ENCODE results near the gene XAB2.

DNA sequence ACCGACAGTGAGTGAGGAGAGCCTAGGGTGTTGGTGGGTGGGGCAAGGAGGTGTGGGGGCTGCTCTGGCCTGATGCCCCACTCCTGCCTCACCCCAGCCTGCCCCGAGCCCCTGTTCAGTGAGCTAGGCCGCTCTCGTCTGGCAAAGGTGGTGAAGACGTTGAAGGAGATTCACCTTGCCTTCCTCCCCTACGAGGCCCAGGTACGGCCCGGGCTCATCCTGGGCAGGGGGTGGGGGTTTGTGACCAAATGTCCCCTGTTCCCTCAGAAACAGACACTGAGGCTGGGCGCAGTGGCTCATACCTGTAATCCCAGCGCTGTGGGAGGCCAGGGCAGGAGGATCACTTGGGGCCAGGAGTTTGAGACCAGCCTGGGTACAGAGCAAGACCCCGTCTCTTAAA, 11.5 kb upstream of the XAB2 start:
- no peak for TF ChIP-seq EZH2 (IDR thresholded peaks at IDR 0.05; ENCODE audit: borderline replicate concordance, insufficient read depth, low read depth, low read length, poor library complexity, severe bottlenecking)
- TF ChIP-seq, protein P1, sequence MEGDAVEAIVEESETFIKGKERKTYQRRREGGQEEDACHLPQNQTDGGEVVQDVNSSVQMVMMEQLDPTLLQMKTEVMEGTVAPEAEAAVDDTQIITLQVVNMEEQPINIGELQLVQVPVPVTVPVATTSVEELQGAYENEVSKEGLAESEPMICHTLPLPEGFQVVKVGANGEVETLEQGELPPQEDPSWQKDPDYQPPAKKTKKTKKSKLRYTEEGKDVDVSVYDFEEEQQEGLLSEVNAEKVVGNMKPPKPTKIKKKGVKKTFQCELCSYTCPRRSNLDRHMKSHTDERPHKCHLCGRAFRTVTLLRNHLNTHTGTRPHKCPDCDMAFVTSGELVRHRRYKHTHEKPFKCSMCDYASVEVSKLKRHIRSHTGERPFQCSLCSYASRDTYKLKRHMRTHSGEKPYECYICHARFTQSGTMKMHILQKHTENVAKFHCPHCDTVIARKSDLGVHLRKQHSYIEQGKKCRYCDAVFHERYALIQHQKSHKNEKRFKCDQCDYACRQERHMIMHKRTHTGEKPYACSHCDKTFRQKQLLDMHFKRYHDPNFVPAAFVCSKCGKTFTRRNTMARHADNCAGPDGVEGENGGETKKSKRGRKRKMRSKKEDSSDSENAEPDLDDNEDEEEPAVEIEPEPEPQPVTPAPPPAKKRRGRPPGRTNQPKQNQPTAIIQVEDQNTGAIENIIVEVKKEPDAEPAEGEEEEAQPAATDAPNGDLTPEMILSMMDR (IDR thresholded peaks at IDR 0.05): no peak

All from B cell (primary cell).